ENCODE data around the gene ATRN.

DNA sequence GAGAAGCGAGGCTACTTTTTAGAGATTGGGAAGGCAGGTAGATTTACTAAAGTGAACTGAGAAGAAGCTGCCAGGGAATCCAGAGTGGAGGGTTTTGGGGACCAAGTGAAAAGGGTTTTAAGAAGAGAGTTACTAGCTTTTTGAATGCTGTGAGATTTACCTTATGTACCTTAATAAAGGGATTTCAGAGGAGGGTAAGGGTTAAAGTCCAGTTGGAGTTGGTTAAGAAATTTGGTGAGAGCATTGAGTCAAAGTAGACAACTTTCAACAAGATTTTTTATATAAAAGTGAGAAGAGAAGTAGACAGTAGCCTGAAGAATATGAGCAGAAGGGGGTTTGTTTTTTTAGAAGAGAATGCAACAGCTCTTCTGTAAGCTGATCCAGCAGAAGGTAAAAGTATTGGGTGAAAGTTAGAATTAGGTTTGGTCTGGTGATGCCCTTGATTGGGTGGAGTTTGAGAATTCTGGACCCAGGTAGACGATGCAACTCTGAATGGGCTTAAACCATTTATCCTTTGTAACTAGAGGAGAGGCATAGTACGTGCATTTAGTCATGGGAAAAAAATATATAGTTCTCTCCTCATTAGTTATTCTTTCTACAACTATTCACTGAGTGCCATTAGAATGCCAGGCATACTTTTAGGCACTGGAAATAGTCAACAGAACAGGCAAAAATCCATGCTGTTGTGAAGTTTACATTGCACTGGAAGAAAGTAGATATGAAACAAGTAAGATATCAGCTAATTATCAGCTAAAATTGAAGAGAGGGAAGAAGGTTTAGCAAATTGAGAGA, 44.8 kb downstream of the ATRN start:
- TF ChIP-seq CTCF (conservative IDR thresholded peaks at IDR 0.05; ENCODE audit: low read depth, low read length) (no peak), EZH2 (IDR thresholded peaks at IDR 0.05; ENCODE audit: low read length, unreplicated experiment) (no peak)

Measured in PC-3 (cell line).